Fibroblast of the aortic adventitia (primary cell): ENCODE measurements around the gene BBS12. TPM values are rescaled to one million over a fixed set of nuclear protein-coding genes. Genes with fewer than 3 reads are reported as not detected.
A peak's percentile ranks its signal among the peaks of the same experiment; 100 is the strongest.
"Not testable (repeated sequence)": the region's sequence is repeated elsewhere in the genome, so short reads cannot be mapped to it uniquely, and the experiment has no call there.

Source experiments
- DNase-seq: peaks from one replicate; pipeline ENCODE4 v3.0.0-alpha.2; 2010; ENCODE audit warnings: low read depth
- H3K4me3 ChIP-seq: 2 replicates; pipeline ENCODE4 v1.5.1; 2011; ENCODE audit warnings: low read depth, mild to moderate bottlenecking, control low read depth, low read length, moderate library complexity
- CTCF ChIP-seq: IDR thresholded peaks from 2 replicates; pipeline ENCODE4 v1.5.1; 2011; ENCODE audit warnings: mild to moderate bottlenecking, low read length, control low read depth, inconsistent platforms; ENCODE audit not compliant: insufficient read depth
- total RNA-seq: library from RNA; depleted of rRNA; stranded (reverse); fragments of >200 nt; gene quantifications from 2 replicates; pipeline ENCODE4 v1.2.3, GENCODE V29; 2012; ENCODE audit warnings: low replicate concordance

Gene BBS12
- total RNA-seq, 1 donor: 5.8 TPM

- DNase-seq: no peak
- TF ChIP-seq CTCF: no peak
- H3K4me3 ChIP-seq: no peak overlapping the region
These were observed 52.6 kb downstream of the BBS12 start for GRCh38 chr4:122785099-122785498.

GRCh38 chr4:122786296-122786695, 53.8 kb downstream of the BBS12 start:
- not testable (repeated sequence) for DNase-seq, H3K4me3 ChIP-seq

GRCh38 chr4:122786920-122787319, 54.4 kb downstream of the BBS12 start:
- not testable (repeated sequence) for DNase-seq, H3K4me3 ChIP-seq

DNA sequence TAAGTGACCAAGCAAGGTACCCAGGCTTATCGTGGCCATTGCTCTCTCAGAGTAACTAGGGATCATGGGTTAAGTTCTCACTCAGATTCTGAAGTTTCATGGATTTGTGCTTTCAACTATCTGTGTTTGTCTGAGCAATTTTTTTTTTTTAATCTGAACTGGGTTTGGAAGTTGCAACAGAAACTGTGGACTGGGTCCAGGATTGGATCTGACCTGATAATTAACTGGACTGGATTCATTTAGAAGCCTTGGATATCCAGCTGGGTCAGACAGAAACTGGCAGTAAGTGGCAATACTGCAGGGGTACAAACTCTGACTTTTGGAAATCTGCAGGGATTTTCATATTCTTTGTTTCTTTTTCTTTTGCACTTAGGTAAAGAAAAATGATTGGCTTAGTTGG, 55.4 kb downstream of the BBS12 start:
- no peak overlapping the region for H3K4me3 ChIP-seq
- TF ChIP-seq CTCF: no peak
- DNase-seq: peak; percentile 74

DNA sequence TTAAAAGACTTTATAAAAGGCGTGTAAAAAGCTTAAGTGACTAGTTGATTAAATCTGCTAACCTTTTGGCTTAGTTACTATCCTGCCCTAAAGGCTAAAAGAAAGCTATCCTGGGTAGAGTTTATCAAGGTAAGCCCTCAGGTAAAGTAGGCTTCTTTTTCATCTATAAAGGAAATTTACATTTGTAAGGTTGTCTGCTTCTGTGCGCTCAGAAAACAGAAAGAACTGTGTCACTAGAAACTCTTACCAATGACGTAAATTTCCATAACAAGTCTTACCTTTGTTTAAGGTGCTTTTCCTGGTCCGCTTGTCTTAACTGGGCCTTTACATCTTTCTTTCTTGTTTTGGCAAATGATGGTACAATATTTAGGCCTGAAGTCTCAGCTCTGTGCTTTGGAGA, 56.4 kb downstream of the BBS12 start:
- no peak overlapping the region for H3K4me3 ChIP-seq
- DNase-seq: no peak
- TF ChIP-seq CTCF: no peak

GRCh38 chr4:122793811-122794210, 61.3 kb downstream of the BBS12 start:
- DNase-seq: no peak
- no peak overlapping the region for H3K4me3 ChIP-seq
- TF ChIP-seq CTCF: no peak

Other genes starting within 250 kb of the BBS12 start
- gene IL21, start 111.6 kb upstream of the BBS12 start, total RNA-seq: not detected in 2 replicates
- gene FGF2, start 94.1 kb downstream of the BBS12 start, total RNA-seq: 16.3 and 79.5 TPM in 2 replicates
- 8.5 and 12.8 TPM in 2 replicates for gene NUDT6, start 189.9 kb downstream of the BBS12 start, total RNA-seq